Cardiac fibroblast (primary cell): ENCODE measurements around the gene DIP2C.
"Not testable (repeated sequence)": the region's sequence is repeated elsewhere in the genome, so short reads cannot be mapped to it uniquely, and the experiment has no call there.

Source experiments
- DNase-seq, 2 donors: peaks; one replicate each; pipeline versions ENCODE4 v3.0.0 to v3.0.0-alpha.2; 2010; ENCODE audit warnings: low read depth in 2 of 2
- H3K4me3 ChIP-seq, 2 donors: replicated peaks in 1 of 2; 1 replicate in 1 of 2; 2 replicates in 1 of 2; pipeline ENCODE4 v1.5.1; 2011; ENCODE audit warnings: low read depth in 2 of 2, low read length in 2 of 2, mild to moderate bottlenecking in 2 of 2, moderate library complexity in 1 of 2
- TF ChIP-seq, protein P1 (sequence below): IDR thresholded peaks from one replicate; pipeline ENCODE4 v1.5.1; 2011; ENCODE audit warnings: low read depth, mild to moderate bottlenecking, low read length, inconsistent platforms

DIP2C gene

DNA sequence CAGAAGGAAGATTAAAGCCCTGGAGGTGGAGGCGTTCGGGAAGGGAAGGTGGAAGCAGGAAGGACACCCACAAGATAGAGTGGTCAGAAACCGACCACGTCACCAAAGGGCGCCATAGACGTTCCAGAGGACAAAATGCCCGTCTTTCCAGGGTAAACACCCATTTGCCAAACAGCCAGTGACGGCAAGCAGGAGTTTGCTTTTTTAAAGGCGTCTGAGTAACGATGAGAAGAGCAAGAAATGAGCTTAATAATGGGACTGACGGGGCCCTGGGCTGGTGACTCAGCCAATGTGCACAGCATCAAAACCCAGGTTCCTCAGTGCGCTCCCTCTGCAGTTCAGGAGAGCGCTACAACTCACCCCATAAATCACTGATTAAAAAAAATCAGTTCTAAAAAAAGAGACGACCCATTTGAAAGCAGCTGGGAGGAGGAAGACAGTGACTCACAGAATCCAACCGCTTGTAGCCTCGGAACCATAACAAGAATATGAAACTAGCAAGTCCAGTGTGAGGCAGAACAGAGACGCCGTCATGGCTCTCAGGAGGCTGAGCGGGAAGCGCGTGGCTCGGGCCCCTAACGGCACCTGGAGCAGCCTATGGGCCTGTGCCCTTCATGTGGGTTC lies 5.9 kb downstream of the DIP2C start:
- no peak overlapping the region for H3K4me3 ChIP-seq
- DNase-seq, result peak; percentile 54 to 59
- TF ChIP-seq, protein P1, sequence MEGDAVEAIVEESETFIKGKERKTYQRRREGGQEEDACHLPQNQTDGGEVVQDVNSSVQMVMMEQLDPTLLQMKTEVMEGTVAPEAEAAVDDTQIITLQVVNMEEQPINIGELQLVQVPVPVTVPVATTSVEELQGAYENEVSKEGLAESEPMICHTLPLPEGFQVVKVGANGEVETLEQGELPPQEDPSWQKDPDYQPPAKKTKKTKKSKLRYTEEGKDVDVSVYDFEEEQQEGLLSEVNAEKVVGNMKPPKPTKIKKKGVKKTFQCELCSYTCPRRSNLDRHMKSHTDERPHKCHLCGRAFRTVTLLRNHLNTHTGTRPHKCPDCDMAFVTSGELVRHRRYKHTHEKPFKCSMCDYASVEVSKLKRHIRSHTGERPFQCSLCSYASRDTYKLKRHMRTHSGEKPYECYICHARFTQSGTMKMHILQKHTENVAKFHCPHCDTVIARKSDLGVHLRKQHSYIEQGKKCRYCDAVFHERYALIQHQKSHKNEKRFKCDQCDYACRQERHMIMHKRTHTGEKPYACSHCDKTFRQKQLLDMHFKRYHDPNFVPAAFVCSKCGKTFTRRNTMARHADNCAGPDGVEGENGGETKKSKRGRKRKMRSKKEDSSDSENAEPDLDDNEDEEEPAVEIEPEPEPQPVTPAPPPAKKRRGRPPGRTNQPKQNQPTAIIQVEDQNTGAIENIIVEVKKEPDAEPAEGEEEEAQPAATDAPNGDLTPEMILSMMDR, result no peak

DNA sequence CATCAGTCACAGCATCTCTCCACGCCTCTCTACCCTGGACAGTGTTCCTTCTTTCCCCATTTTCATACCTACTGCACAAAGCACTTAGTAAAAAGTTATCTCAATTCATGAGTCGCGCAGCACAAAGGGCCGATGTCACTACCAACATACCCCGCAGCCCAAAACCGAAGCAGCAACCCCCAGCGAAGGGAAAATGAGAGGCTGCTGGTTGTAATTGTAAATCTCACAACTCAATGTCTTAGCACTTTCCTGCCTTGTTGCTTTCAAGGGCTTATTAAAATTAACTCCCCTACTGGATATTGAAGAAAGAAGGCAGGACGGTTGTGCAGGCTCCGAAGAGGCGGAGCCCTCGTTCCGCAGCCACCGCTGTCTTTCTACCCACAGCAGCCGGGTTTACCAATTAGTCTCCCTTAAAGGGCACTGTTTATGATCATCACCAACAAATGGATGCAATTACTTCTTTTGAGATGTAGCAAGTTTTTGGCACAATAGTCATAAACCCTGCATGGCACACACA lies 6.5 kb downstream of the DIP2C start:
- TF ChIP-seq, protein P1, result no peak
- no peak for DNase-seq
- H3K4me3 ChIP-seq, result no peak overlapping the region

DNA sequence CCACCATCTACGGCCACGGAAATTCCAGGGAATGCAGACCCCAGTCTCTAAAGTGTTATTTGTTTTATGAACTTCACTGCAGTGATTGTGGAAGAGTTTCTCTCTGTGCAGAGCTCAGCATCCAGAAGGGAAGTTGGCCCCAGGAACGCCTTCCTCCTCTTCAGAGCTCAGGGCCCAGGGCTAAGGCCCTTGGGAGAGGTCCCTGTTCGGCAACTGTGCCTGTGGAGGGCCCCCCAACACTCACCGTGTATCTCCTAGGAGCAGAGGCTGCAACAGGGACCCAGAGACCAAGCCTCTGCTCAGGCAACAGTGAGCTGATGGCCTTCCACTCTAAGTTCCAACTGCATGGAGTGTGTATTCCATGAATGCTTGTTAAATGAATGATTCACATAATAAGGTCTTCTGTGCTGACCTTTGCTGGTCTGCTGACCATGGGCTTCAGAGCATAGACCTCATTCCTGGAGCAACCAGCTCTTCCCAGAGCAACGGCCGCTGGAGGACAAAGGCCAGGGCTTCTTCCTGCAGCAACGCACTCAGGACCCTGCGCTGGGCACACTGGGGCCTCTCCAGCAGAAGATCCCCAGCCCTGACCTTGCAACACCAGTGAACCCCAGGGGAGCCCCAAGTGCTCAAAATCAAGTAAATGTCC lies 7.7 kb downstream of the DIP2C start:
- TF ChIP-seq, protein P1, result no peak
- H3K4me3 ChIP-seq, result no peak overlapping the region
- peak in 1 of 2 donors; percentile 16 for DNase-seq

DNA sequence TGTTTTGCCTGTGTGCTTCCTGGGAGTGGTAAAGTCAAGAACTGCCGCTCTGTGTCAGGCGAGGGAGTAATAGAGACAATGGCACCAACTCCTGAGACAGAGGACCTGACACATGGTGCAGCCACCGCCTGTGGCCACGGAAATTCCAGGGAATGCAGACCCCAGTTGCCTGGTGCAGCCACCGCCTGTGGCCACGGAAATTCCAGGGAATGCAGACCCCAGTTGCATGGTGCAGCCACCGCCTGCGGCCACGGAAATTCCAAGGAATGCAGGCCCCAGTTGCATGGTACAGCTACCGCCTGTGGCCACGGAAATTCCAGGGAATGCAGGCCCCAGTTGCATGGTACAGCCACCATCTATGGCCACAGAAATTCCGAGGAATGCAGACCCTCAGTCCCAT lies 8.7 kb downstream of the DIP2C start:
- H3K4me3 ChIP-seq, result no peak overlapping the region
- TF ChIP-seq, protein P1, result no peak
- DNase-seq, result no peak

DNA sequence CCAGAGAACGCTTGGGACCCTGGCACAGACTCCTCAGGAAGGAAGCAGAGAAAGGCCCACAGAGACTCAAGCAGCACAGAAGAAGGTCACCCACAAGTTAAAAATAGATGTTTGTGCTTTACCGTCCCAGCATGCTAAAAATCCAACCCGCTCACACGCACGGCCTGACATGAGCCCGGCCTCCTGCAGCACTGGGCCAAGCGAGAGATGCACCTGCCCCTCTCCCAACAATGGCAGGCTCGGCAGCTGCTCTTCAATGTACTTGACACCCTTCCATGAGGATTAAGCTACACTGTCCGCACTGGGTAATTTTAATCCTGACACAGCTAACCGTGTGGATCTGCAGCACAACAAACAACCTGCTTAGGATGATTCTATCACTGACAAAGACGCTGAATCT lies 9.3 kb downstream of the DIP2C start:
- H3K4me3 ChIP-seq, result no peak overlapping the region
- TF ChIP-seq, protein P1, result no peak
- no peak for DNase-seq

DNA sequence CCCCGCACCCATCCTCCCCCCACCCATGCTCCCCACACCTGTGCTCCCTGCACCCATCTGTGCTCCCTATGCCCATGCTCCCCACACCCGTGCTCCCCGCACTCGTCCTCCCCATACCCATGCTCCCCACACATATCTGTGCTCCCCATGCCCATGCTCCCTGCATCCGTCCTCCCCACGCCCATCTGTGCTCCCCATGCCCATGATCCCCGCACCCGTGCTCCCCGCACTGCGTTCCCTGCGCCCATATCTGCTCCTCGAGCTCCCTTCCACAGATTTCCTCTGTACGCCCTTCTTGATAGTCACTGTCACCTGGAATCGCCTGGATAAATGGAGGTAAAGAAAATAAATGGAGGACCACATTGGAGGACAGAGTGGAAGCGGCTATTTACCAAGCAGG lies 9.9 kb downstream of the DIP2C start:
- no peak overlapping the region for H3K4me3 ChIP-seq
- no peak for DNase-seq
- TF ChIP-seq, protein P1, result no peak

DNA sequence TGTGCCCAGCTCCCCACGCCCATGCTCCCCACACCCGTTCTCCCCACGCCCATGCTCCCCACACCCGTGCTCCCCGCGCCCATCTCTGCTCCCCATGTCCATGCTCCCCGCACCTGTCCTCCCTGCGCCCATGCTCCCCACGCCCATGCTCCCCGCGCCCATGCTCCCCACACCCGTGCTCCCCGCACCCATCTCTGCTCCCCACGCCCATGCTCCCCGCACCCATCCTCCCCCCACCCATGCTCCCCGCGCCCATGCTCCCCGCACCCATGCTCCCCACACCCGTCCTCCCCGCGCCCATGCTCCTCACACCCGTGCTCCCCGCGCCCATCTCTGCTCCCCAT lies 10.8 kb downstream of the DIP2C start:
- H3K4me3 ChIP-seq, DNase-seq: not testable (repeated sequence)
